ENCODE results near the gene DDR1. TPM values are rescaled to one million over a fixed set of nuclear protein-coding genes. Genes with fewer than 3 reads are reported as not detected.
A peak's percentile ranks its signal among the peaks of the same experiment; 100 is the strongest.

DDR1 gene
- total RNA-seq, 1 experiment from 2014 or later, result 258 TPM

GRCh38 chr6:30913721-30914075, 29.4 kb downstream of the DDR1 start:
- H3K4me1 Mint-ChIP-seq, result peaks cover 27 to 31% of the 10 kb centered on the region in 2 experiments
- WGBS (ENCODE audit: extremely low coverage, insufficient read length, low lambda C conversion rate), result no CpG with 5 or more reads among the region's 31 CpGs
- Histone ChIP-seq H3K23ac (ENCODE audit: insufficient read length, low read depth, low read length) (no peak overlapping the region), H4K91ac (ENCODE audit: insufficient read length, low read depth, low read length) (no peak overlapping the region), H2BK120ac (ENCODE audit: low read depth, low read length, poor library complexity, severe bottlenecking) (no peak overlapping the region), H2BK20ac (ENCODE audit: low read depth, low read length, poor library complexity, severe bottlenecking) (no peak overlapping the region), H3K56ac (ENCODE audit: insufficient read length, low read depth, low read length) (no peak overlapping the region), H2BK5ac (ENCODE audit: insufficient read length, low read length) (no peak overlapping the region), H2BK15ac (ENCODE audit: low read depth, low read length) (no peak overlapping the region), H3K23me2 (ENCODE audit: insufficient read length, low read depth, low read length, poor library complexity, severe bottlenecking) (peaks cover 11% of the 10 kb centered on the region), H2BK12ac (ENCODE audit: insufficient read length, low read depth, low read length) (no peak overlapping the region), H4K20me1 (ENCODE audit: control insufficient read depth, insufficient read depth, insufficient read length) (no peaks in the 10 kb centered on the region), H3K9me3 (ENCODE audit: control insufficient read depth, low read depth, low read length) (no peaks in the 10 kb centered on the region), H3K14ac (ENCODE audit: insufficient read depth, low read length) (peak overlapping the region; percentile 42; the same call in 1 of the 2 replicates), H2AK5ac (ENCODE audit: insufficient read length, low read length) (no peak overlapping the region), H3K79me2 (ENCODE audit: insufficient read depth, low read length) (no peaks in the 10 kb centered on the region; the same call in 1 of the 2 replicates), H3K9ac (ENCODE audit: extremely low read depth, insufficient read length, low read length) (no peak overlapping the region), H3K4me2 (ENCODE audit: insufficient read depth, insufficient read length, low read length) (peak overlapping the region; percentile 78), H3T11ph (ENCODE audit: low read length) (no peak overlapping the region), H3K4me1 (ENCODE audit: insufficient read depth, low read length) (peaks cover 2% of the 10 kb centered on the region; the same call in 1 of the 2 replicates), H2AFZ (ENCODE audit: low read length) (no peak overlapping the region), H3K27ac (ENCODE audit: insufficient read length, low read depth, low read length) (no peak overlapping the region), H3K4ac (ENCODE audit: low read depth, low read length) (no peak overlapping the region), H4K5ac (ENCODE audit: insufficient read length, low read depth, low read length) (no peak overlapping the region), H3K79me1 (ENCODE audit: insufficient read depth, low read depth, low read length, poor library complexity, severe bottlenecking) (no peaks in the 10 kb centered on the region), H3K27me3 (ENCODE audit: insufficient read depth, low read length) (no peaks in the 10 kb centered on the region), H4K8ac (replicated peaks; ENCODE audit: insufficient read length, low read depth, low read length) (no peak overlapping the region), H3K18ac (ENCODE audit: insufficient read length, low read depth, low read length) (no peak overlapping the region)
- peak overlapping the region in 2 of 3 experiments; percentile 18 to 81; a peak in 2 of 7 replicates for H3K27ac Mint-ChIP-seq
- no peaks in the 10 kb centered on the region for H3K9me3 Mint-ChIP-seq
- H3K36me3 Mint-ChIP-seq (ENCODE audit: insufficient read depth in 1 of 3, low read depth in 3 of 3), result peaks cover 38 to 76% (median 74%) of the 10 kb centered on the region in 3 experiments
- H3K4me3 Mint-ChIP-seq, result peak overlapping the region; percentile 82 to 93
- no peak for TF ChIP-seq CTCF (conservative IDR thresholded peaks at IDR 0.05)
- DNase-seq, result no peak
- no peaks in the 10 kb centered on the region; the same call in 1 of the 2 replicates for H3K27me3 Mint-ChIP-seq (ENCODE audit: low read depth)

Measured in H9 (cell line).